Measurements from ENCODE around the gene ALKBH4.

Gene ALKBH4

GRCh38 chr7:102432442-102433218 lies 32.0 kb downstream of the ALKBH4 start:
- Histone ChIP-seq H3K79me2 (ENCODE audit: insufficient read depth, low read length) (peaks cover 38% of the 10 kb centered on the region), H2AFZ (ENCODE audit: low read length) (no peak overlapping the region), H3K4me1 (ENCODE audit: insufficient read depth, low read length, poor library complexity, severe bottlenecking) (peaks cover 61% of the 10 kb centered on the region)

GRCh38 chr7:102431617-102432298 lies 32.9 kb downstream of the ALKBH4 start:
- Histone ChIP-seq H2AFZ (ENCODE audit: low read length) (peak overlapping the region; percentile 4; the same call in 1 of the 2 replicates), H3K4me3 (ENCODE audit: low read length, poor library complexity, severe bottlenecking) (peak overlapping the region; percentile 99), H4K20me1 (ENCODE audit: insufficient read depth, low read length, poor library complexity, severe bottlenecking) (peaks cover 6% of the 10 kb centered on the region), H3K27me3 (ENCODE audit: insufficient read depth, low read length, poor library complexity, severe bottlenecking) (no peaks in the 10 kb centered on the region), H3K4me2 (ENCODE audit: low read depth, low read length, poor library complexity, severe bottlenecking) (peak overlapping the region; percentile 81), H3F3A (ENCODE audit: low read depth) (peaks cover 6% of the 10 kb centered on the region; the same call in 1 of the 2 replicates), H3K4me1 (ENCODE audit: insufficient read depth, low read length, poor library complexity, severe bottlenecking) (peaks cover 69% of the 10 kb centered on the region), H3K79me2 (ENCODE audit: insufficient read depth, low read length) (peaks cover 33% of the 10 kb centered on the region), H3K9me2 (replicated peaks; ENCODE audit: low read depth, low read length) (no peaks in the 10 kb centered on the region), H3K36me3 (ENCODE audit: insufficient read depth, low read length) (no peaks in the 10 kb centered on the region; the same call in 1 of the 2 replicates), H3K9ac (ENCODE audit: low read depth, low read length, poor library complexity, severe bottlenecking) (peak overlapping the region; percentile 71), H3K9me3 (ENCODE audit: insufficient read depth, low read depth, low read length) (no peaks in the 10 kb centered on the region)
- TF ChIP-seq CTCF (conservative IDR thresholded peaks at IDR 0.05; ENCODE audit: low read length) (no peak), EZH2phosphoT487 (IDR thresholded peaks at IDR 0.05; ENCODE audit: borderline replicate concordance) (no peak)

More at GRCh38 chr7:102432442-102433218, 32.0 kb downstream of the ALKBH4 start:
- Histone ChIP-seq H3K4me3 (ENCODE audit: low read length, poor library complexity, severe bottlenecking) (peak overlapping the region; percentile 99), H3K27me3 (ENCODE audit: insufficient read depth, low read length, poor library complexity, severe bottlenecking) (no peaks in the 10 kb centered on the region), H3K36me3 (ENCODE audit: insufficient read depth, low read length) (no peaks in the 10 kb centered on the region; the same call in 1 of the 2 replicates), H3K9me3 (ENCODE audit: insufficient read depth, low read depth, low read length) (no peaks in the 10 kb centered on the region), H3K9ac (ENCODE audit: low read depth, low read length, poor library complexity, severe bottlenecking) (peak overlapping the region; percentile 71), H3F3A (ENCODE audit: low read depth) (no peaks in the 10 kb centered on the region; the same call in 1 of the 2 replicates), H4K20me1 (ENCODE audit: insufficient read depth, low read length, poor library complexity, severe bottlenecking) (peaks cover 6% of the 10 kb centered on the region), H3K4me2 (ENCODE audit: low read depth, low read length, poor library complexity, severe bottlenecking) (peak overlapping the region; percentile 81), H3K9me2 (replicated peaks; ENCODE audit: low read depth, low read length) (no peaks in the 10 kb centered on the region)
- no peak for TF ChIP-seq EZH2phosphoT487 (IDR thresholded peaks at IDR 0.05; ENCODE audit: borderline replicate concordance)
- TF ChIP-seq CTCF (conservative IDR thresholded peaks at IDR 0.05; ENCODE audit: low read length) = no peak

GRCh38 chr7:102429141-102429899 lies 35.3 kb downstream of the ALKBH4 start:
- H3K4me1 ChIP-seq (ENCODE audit: insufficient read depth, low read length, poor library complexity, severe bottlenecking) = peaks cover 66% of the 10 kb centered on the region
- no peaks in the 10 kb centered on the region for H3K27me3 ChIP-seq (ENCODE audit: insufficient read depth, low read length, poor library complexity, severe bottlenecking)
- H4K20me1 ChIP-seq (ENCODE audit: insufficient read depth, low read length, poor library complexity, severe bottlenecking) = peaks cover 3% of the 10 kb centered on the region
- peaks cover 12% of the 10 kb centered on the region; the same call in 1 of the 2 replicates for H3F3A ChIP-seq (ENCODE audit: low read depth)
- H3K4me2 ChIP-seq (ENCODE audit: low read depth, low read length, poor library complexity, severe bottlenecking) = no peak overlapping the region
- H3K4me3 ChIP-seq (ENCODE audit: low read length, poor library complexity, severe bottlenecking) = no peak overlapping the region
- peaks cover 13% of the 10 kb centered on the region for H3K79me2 ChIP-seq (ENCODE audit: insufficient read depth, low read length)
- H3K36me3 ChIP-seq (ENCODE audit: insufficient read depth, low read length) = peaks cover 6% of the 10 kb centered on the region; the same call in 1 of the 2 replicates
- no peak overlapping the region for H3K9ac ChIP-seq (ENCODE audit: low read depth, low read length, poor library complexity, severe bottlenecking)
- H3K9me2 ChIP-seq (replicated peaks; ENCODE audit: low read depth, low read length) = no peaks in the 10 kb centered on the region
- no peak for TF ChIP-seq CTCF (conservative IDR thresholded peaks at IDR 0.05; ENCODE audit: low read length)
- TF ChIP-seq EZH2phosphoT487 (IDR thresholded peaks at IDR 0.05; ENCODE audit: borderline replicate concordance) = no peak
- no peaks in the 10 kb centered on the region for H3K9me3 ChIP-seq (ENCODE audit: insufficient read depth, low read depth, low read length)
- no peak overlapping the region for H2AFZ ChIP-seq (ENCODE audit: low read length)

All from Loucy (cell line).